Kidney epithelial cell (primary cell): ENCODE results near the gene THY1. TPM values are rescaled to one million over a fixed set of nuclear protein-coding genes. Genes with fewer than 3 reads are reported as not detected.

Source experiments
- DNase-seq: peaks from one replicate; pipeline ENCODE4 v3.0.0-alpha.2; 2010; ENCODE audit warnings: low read depth
- H3K27me3 ChIP-seq: 2 replicates; pipeline ENCODE4 v1.6.0; 2011; ENCODE audit warnings: low read length; ENCODE audit not compliant: control insufficient read depth, insufficient read depth
- H3K36me3 ChIP-seq: 2 replicates; pipeline ENCODE4 v1.5.1; 2011; ENCODE audit warnings: low read length; ENCODE audit not compliant: control insufficient read depth, insufficient read depth
- H3K4me3 ChIP-seq: 2 replicates; pipeline ENCODE4 v1.5.1; 2011; ENCODE audit warnings: low read depth, mild to moderate bottlenecking, control low read depth, low read length
- total RNA-seq: library from RNA; depleted of rRNA; stranded (reverse); fragments of >200 nt; gene quantifications from 2 replicates; pipeline ENCODE4 v1.2.3, GENCODE V29; 2015
- TF ChIP-seq, protein P1 (sequence below): IDR thresholded peaks from 2 replicates; pipeline ENCODE4 v1.5.1; 2011; ENCODE audit warnings: mild to moderate bottlenecking, moderate library complexity, low read length, control low read depth, inconsistent platforms; ENCODE audit not compliant: insufficient read depth, poor library complexity, severe bottlenecking

The THY1 gene
- 5.4 and 9.7 TPM in 2 replicates for total RNA-seq

DNA sequence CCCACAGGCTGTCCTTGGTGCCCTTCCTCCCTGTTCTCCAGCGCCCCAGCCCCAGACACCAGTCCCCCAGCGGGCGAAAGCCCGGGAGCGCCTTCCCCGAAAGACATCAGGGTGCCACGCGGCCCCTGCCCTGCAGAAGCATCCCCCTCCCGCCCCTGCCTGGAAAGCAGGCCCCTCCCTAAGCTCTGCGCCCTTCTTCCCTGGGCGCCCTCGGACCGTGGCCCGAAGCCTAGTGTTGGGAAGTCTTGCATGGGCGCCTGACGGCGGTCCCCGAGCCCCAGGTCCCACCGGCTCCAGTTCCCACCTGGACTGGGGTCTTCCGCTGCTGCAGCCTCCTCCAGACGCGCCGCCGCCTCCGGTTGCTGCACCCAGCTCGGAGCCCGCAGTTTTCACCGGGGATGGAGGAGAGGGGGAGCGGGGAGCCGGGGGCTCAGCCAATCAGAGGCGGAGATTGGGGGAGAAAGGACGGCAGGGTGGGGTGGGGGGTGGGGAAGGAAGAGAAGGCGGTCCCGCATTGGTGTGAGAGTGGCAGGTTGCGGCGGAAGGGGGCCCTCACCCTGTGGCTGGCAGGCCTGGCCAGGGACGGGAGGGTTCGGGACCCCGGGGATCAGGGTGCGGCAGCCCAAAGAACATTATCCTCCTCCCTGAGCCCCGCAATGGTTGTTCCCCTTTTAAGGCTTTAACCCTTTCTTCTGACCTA lies at the start of gene THY1:
Gene THY1 (minus strand): TSS at position 364 of the 700 bp plus-strand sequence. CDS start 2,267 bp downstream, outside the sequence.
- peaks cover 31% of the 10 kb centered on the region for H3K27me3 ChIP-seq
- TF ChIP-seq, protein P1, sequence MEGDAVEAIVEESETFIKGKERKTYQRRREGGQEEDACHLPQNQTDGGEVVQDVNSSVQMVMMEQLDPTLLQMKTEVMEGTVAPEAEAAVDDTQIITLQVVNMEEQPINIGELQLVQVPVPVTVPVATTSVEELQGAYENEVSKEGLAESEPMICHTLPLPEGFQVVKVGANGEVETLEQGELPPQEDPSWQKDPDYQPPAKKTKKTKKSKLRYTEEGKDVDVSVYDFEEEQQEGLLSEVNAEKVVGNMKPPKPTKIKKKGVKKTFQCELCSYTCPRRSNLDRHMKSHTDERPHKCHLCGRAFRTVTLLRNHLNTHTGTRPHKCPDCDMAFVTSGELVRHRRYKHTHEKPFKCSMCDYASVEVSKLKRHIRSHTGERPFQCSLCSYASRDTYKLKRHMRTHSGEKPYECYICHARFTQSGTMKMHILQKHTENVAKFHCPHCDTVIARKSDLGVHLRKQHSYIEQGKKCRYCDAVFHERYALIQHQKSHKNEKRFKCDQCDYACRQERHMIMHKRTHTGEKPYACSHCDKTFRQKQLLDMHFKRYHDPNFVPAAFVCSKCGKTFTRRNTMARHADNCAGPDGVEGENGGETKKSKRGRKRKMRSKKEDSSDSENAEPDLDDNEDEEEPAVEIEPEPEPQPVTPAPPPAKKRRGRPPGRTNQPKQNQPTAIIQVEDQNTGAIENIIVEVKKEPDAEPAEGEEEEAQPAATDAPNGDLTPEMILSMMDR = no peak
- no peaks in the 10 kb centered on the region for H3K36me3 ChIP-seq
- peak within 1 kb of the TSS; percentile 43 for H3K4me3 ChIP-seq
- DNase-seq = no peak

DNA sequence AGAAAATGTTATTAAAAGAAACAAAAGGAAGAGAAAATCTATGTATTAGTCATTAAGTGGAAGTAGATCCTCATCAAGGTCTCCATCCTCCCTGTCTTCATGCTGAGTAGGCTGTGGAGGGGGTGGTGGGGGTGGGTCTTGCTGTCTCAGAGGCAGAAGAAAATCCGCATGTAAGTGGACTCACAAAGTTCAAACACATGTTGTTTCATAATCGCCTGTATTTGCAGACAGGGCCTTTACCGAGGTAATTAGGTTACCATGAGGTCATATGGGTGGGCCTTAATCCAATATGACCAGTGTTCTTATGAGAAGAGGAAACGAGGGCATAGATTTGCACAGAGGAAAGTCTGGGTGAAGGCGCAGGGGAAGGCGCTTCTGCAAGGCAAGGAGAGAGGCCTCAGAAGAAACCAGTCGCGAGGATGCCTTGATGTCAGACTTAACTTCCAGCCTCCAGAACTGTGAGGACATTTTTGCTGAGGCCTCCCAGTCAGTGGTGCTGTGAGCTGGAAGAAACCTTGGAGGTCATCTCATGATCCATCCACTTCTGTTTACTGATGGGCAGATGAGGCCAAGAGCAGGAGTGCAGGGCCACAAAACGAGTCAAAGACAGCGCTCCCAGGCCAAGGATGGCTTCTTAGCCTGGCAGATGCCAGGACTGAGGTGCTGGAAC lies 49.3 kb upstream of the THY1 start:
- TF ChIP-seq, protein P1 = no peak
- Histone ChIP-seq H3K4me3 (no peak overlapping the region), H3K36me3 (no peaks in the 10 kb centered on the region), H3K27me3 (peaks cover 6% of the 10 kb centered on the region)
- DNase-seq = no peak

GRCh38 chr11:119471329-119471728 lies 48.4 kb upstream of the THY1 start:
- TF ChIP-seq, protein P1 = no peak
- DNase-seq = no peak
- H3K4me3 ChIP-seq = no peak overlapping the region
- no peaks in the 10 kb centered on the region for H3K27me3 ChIP-seq
- no peaks in the 10 kb centered on the region for H3K36me3 ChIP-seq

- no peak for DNase-seq
- no peaks in the 10 kb centered on the region for H3K27me3 ChIP-seq
- H3K36me3 ChIP-seq = no peaks in the 10 kb centered on the region
- TF ChIP-seq, protein P1 = no peak
- no peak overlapping the region for H3K4me3 ChIP-seq
These were observed 47.6 kb upstream of the THY1 start for GRCh38 chr11:119470317-119471291.

- H3K4me3 ChIP-seq = no peak overlapping the region
- no peak for DNase-seq
- H3K27me3 ChIP-seq = no peaks in the 10 kb centered on the region
- TF ChIP-seq, protein P1 = no peak
- H3K36me3 ChIP-seq = no peaks in the 10 kb centered on the region
These were observed 46.5 kb upstream of the THY1 start for GRCh38 chr11:119469506-119469905.
